Thyroid gland (tissue), 4 donors: ENCODE results near the gene DOCK2.

Experiments
- POLR2A ChIP-seq, 2 donors: fragments of 450-650 bp; IDR thresholded peaks; one replicate each; pipeline ENCODE4 v1.6.1; 2017; ENCODE audit warnings: antibody characterized with exemption in 2 of 2, mild to moderate bottlenecking in 2 of 2, moderate library complexity in 1 of 2
- TF ChIP-seq, protein P1 (sequence below), 6 experiments: fragments of 200-600 bp in 3 of 6; fragments of 450-650 bp in 3 of 6; sonication (generic) in 3 of 6; IDR thresholded peaks; one replicate each; pipeline ENCODE4 v1.5.1; 2016 to 2019; ENCODE audit warnings: antibody characterized with exemption in 6 of 6, mild to moderate bottlenecking in 2 of 6, inconsistent platforms in 1 of 6, moderate library complexity in 1 of 6

- TF ChIP-seq, protein P1, sequence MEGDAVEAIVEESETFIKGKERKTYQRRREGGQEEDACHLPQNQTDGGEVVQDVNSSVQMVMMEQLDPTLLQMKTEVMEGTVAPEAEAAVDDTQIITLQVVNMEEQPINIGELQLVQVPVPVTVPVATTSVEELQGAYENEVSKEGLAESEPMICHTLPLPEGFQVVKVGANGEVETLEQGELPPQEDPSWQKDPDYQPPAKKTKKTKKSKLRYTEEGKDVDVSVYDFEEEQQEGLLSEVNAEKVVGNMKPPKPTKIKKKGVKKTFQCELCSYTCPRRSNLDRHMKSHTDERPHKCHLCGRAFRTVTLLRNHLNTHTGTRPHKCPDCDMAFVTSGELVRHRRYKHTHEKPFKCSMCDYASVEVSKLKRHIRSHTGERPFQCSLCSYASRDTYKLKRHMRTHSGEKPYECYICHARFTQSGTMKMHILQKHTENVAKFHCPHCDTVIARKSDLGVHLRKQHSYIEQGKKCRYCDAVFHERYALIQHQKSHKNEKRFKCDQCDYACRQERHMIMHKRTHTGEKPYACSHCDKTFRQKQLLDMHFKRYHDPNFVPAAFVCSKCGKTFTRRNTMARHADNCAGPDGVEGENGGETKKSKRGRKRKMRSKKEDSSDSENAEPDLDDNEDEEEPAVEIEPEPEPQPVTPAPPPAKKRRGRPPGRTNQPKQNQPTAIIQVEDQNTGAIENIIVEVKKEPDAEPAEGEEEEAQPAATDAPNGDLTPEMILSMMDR (IDR thresholded peaks at IDR 0.05) = no peak
- no peak for TF ChIP-seq POLR2A (IDR thresholded peaks at IDR 0.05)
Observed at GRCh38 chr5:169880785-169881184, 243.7 kb downstream of the DOCK2 start.
